Keratinocyte (primary cell): ENCODE data around the gene PARD3. TPM values are rescaled to one million over a fixed set of nuclear protein-coding genes. Genes with fewer than 3 reads are reported as not detected.
"Not testable (repeated sequence)": the region's sequence is repeated elsewhere in the genome, so short reads cannot be mapped to it uniquely, and the experiment has no call there.

Experiments
- DNase-seq: peaks from one replicate; pipeline ENCODE4 v3.0.0-alpha.2; 2011; ENCODE audit warnings: low read depth, missing footprints, low spot score
- FAIRE-seq: peaks from 2 replicates; lab custom pipeline; 2011; peaks lifted over from hg19 to GRCh38; lab: Jason Lieb, UNC
- H2AFZ ChIP-seq: 2 replicates; pipeline ENCODE4 v1.6.0; 2012; ENCODE audit warnings: low read length, control low read depth, inconsistent platforms; ENCODE audit not compliant: control insufficient read depth
- H3K27ac ChIP-seq: 2 replicates; pipeline ENCODE4 v1.5.1; 2011; ENCODE audit warnings: low read length; ENCODE audit not compliant: control insufficient read depth, insufficient read depth
- H3K27me3 ChIP-seq: 3 replicates; pipeline ENCODE4 v1.6.0; 2011; ENCODE audit warnings: low read length; ENCODE audit not compliant: control insufficient read depth, insufficient read depth; ENCODE audit errors: extremely low read depth
- H3K36me3 ChIP-seq, 2 experiments: 2 replicates in 1 of 2; 3 replicates in 1 of 2; pipeline ENCODE4 v1.5.1; 2011; ENCODE audit warnings: low read length in 2 of 2, mild to moderate bottlenecking in 1 of 2; ENCODE audit not compliant: control insufficient read depth in 2 of 2, insufficient read depth in 2 of 2; ENCODE audit errors: extremely low read depth in 1 of 2
- H3K4me1 ChIP-seq: 3 replicates; pipeline ENCODE4 v1.5.1; 2011; ENCODE audit warnings: low read length; ENCODE audit not compliant: control insufficient read depth, insufficient read depth; ENCODE audit errors: extremely low read depth
- H3K4me2 ChIP-seq: 3 replicates; pipeline ENCODE4 v1.6.0; 2011; ENCODE audit warnings: low read depth, low read length; ENCODE audit not compliant: control insufficient read depth, insufficient read depth; ENCODE audit errors: extremely low read depth
- H3K4me3 ChIP-seq, 3 experiments: fragments of 200-600 bp in 1 of 3; sonication (generic) in 1 of 3; 2 replicates in 2 of 3; 3 replicates in 1 of 3; pipeline ENCODE4 v1.5.1; 2011 to 2016; ENCODE audit warnings: low read length in 3 of 3, mild to moderate bottlenecking in 3 of 3, control low read depth in 2 of 3, inconsistent platforms in 1 of 3, low read depth in 1 of 3, mixed read lengths in 1 of 3, mixed run types in 1 of 3, moderate library complexity in 1 of 3; ENCODE audit not compliant: control insufficient read depth in 2 of 3, insufficient read depth in 2 of 3; ENCODE audit errors: extremely low read depth in 1 of 3
- H3K79me2 ChIP-seq: 2 replicates; pipeline ENCODE4 v1.6.0; 2012; ENCODE audit warnings: low read length; ENCODE audit not compliant: control insufficient read depth, insufficient read depth
- H3K9ac ChIP-seq: 3 replicates; pipeline ENCODE4 v1.6.0; 2011; ENCODE audit warnings: low read length; ENCODE audit not compliant: control insufficient read depth, insufficient read depth; ENCODE audit errors: extremely low read depth
- H3K9me1 ChIP-seq: 3 replicates; pipeline ENCODE4 v1.6.0; 2011; ENCODE audit warnings: low read length; ENCODE audit not compliant: control insufficient read depth, insufficient read depth; ENCODE audit errors: extremely low read depth
- H3K9me3 ChIP-seq: 2 replicates; pipeline ENCODE4 v1.5.1; 2012; ENCODE audit warnings: low read depth, low read length; ENCODE audit not compliant: control insufficient read depth
- H4K20me1 ChIP-seq: 3 replicates; pipeline ENCODE4 v1.6.0; 2011; ENCODE audit warnings: low read length; ENCODE audit not compliant: control insufficient read depth, insufficient read depth; ENCODE audit errors: extremely low read depth
- CTCF ChIP-seq, 3 experiments: IDR thresholded peaks in 1 of 3; conservative IDR thresholded peaks in 1 of 3; optimal IDR thresholded peaks in 1 of 3; 2 replicates in 2 of 3; 3 replicates in 1 of 3; pipeline versions ENCODE3 to v1.5.1; 2011; ENCODE audit warnings: low read length in 3 of 3, mild to moderate bottlenecking in 3 of 3, moderate library complexity in 2 of 3, control low read depth in 1 of 3, inconsistent platforms in 1 of 3; ENCODE audit not compliant: insufficient read depth in 2 of 3; ENCODE audit errors: extremely low read depth in 1 of 3
- EZH2 ChIP-seq: IDR thresholded peaks from one replicate; pipeline ENCODE4 v1.6.1; 2012; ENCODE audit warnings: inconsistent platforms, mild to moderate bottlenecking, low read length, moderate library complexity
- dilution Hi-C: fragments of 300-500 bp; cut with MboI; formaldehyde crosslinking; loops from one replicate; pipeline ENCODE4 v1.7.0; 2020; ENCODE audit warnings: low sequenced_read_pairs; ENCODE audit not compliant: extremely low pct_ligation_motif_present
- polyA plus RNA-seq, 5 experiments: library from polyadenylated mRNA; depleted of rRNA in 3 of 5; stranded (reverse) in 3 of 5; stranded (forward) in 1 of 5; unstranded in 1 of 5; fragments of >200 nt; gene quantifications; 1 replicate in 1 of 5; 2 replicates in 3 of 5; 3 replicates in 1 of 5; pipeline versions ENCODE4 v1.2.1 to v1.2.3, GENCODE V29; 2011 to 2012; ENCODE audit warnings: missing spikeins in 2 of 5, low read depth in 1 of 5, low replicate concordance in 1 of 5

PARD3 gene
- polyA plus RNA-seq, 1 donor (not counting 4 experiments of a cell fraction or from before 2014, with no cell fraction given): 46.4 TPM

- Histone ChIP-seq H3K4me1 (peaks cover 38% of the 10 kb centered on the region), H3K79me2 (peaks cover 64% of the 10 kb centered on the region)
Observed at GRCh38 chr10:34709637-34710390, 105.3 kb downstream of the PARD3 start.

DNA sequence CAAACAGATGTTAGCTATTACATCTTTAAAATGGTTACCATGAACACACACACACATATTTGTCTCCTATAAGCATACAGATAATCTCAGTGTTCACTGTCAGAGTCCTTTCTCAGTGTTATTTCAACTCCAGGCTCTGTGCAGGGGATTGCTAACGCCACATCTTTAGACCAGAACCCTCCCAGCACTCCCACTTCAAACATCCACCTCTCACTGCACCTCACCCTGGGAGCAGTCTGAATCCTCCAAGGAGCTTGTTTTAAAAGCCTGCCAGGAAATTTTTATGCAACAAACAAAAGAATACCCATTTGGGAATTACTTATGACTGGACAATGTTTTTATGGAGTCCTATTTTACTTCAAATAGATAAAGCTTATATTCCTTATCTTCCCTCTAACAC is 107.4 kb downstream of the PARD3 start:
- H3K79me2 ChIP-seq: peaks cover 69% of the 10 kb centered on the region
- no peak overlapping the region for H3K27ac ChIP-seq
- H4K20me1 ChIP-seq: no peaks in the 10 kb centered on the region
- H3K4me2 ChIP-seq: no peak overlapping the region
- TF ChIP-seq CTCF (optimal IDR thresholded peaks at IDR 0.05 in 1 of 3, IDR thresholded peaks at IDR 0.05 in 1 of 3, conservative IDR thresholded peaks at IDR 0.05 in 1 of 3; ENCODE audit: extremely low read depth in 1 of 3, insufficient read depth in 2 of 3, low read length in 3 of 3) (no peak), EZH2 (no peak)
- DNase-seq (no peak), FAIRE-seq (no peak)
- H3K4me1 ChIP-seq: peaks cover 36% of the 10 kb centered on the region
- no peaks in the 10 kb centered on the region for H3K36me3 ChIP-seq
- H3K9ac ChIP-seq: no peak overlapping the region
- H3K9me3 ChIP-seq: no peaks in the 10 kb centered on the region
- H2AFZ ChIP-seq: no peak overlapping the region
- dilution Hi-C loops: no loop called here
- peaks cover 7% of the 10 kb centered on the region for H3K9me1 ChIP-seq
- no peak overlapping the region for H3K4me3 ChIP-seq
- H3K27me3 ChIP-seq: no peaks in the 10 kb centered on the region

More at GRCh38 chr10:34709637-34710390, 105.3 kb downstream of the PARD3 start:
- no peaks in the 10 kb centered on the region for H3K27me3 ChIP-seq
- TF ChIP-seq EZH2 (no peak), CTCF (optimal IDR thresholded peaks at IDR 0.05 in 1 of 3, IDR thresholded peaks at IDR 0.05 in 1 of 3, conservative IDR thresholded peaks at IDR 0.05 in 1 of 3; ENCODE audit: extremely low read depth in 1 of 3, insufficient read depth in 2 of 3, low read length in 3 of 3) (no peak)
- no peak overlapping the region for H3K27ac ChIP-seq
- no peak overlapping the region for H3K4me3 ChIP-seq
- no peaks in the 10 kb centered on the region for H3K36me3 ChIP-seq
- peaks cover 7% of the 10 kb centered on the region for H3K9me1 ChIP-seq
- no peak overlapping the region for H3K4me2 ChIP-seq
- no peaks in the 10 kb centered on the region for H4K20me1 ChIP-seq
- dilution Hi-C loops: no loop called here
- FAIRE-seq (no peak), DNase-seq (no peak)
- H3K9ac ChIP-seq: no peak overlapping the region
- no peaks in the 10 kb centered on the region for H3K9me3 ChIP-seq
- no peak overlapping the region for H2AFZ ChIP-seq

GRCh38 chr10:34706992-34707391 is 108.1 kb downstream of the PARD3 start:
- H3K9me1 ChIP-seq, DNase-seq, H3K36me3 ChIP-seq, FAIRE-seq, H3K27me3 ChIP-seq, H2AFZ ChIP-seq, dilution Hi-C loops, H4K20me1 ChIP-seq, H3K4me2 ChIP-seq, H3K4me3 ChIP-seq, H3K9me3 ChIP-seq, H3K27ac ChIP-seq, H3K9ac ChIP-seq: not testable (repeated sequence)
- H3K79me2 ChIP-seq: peaks cover 64% of the 10 kb centered on the region
- peaks cover 39% of the 10 kb centered on the region for H3K4me1 ChIP-seq
